Breast epithelium (tissue), 3 donors: ENCODE results near the gene NPS.

Experiments
- CTCF ChIP-seq, 3 donors: fragments of 450-650 bp; IDR thresholded peaks; one replicate each; pipeline ENCODE4 v1.5.1; 2016 to 2017; ENCODE audit warnings: antibody characterized with exemption in 3 of 3, mild to moderate bottlenecking in 3 of 3, moderate library complexity in 3 of 3
- POLR2A ChIP-seq: fragments of 450-650 bp; IDR thresholded peaks from one replicate; pipeline ENCODE4 v1.6.1; 2016; ENCODE audit warnings: antibody characterized with exemption, mild to moderate bottlenecking, moderate library complexity

DNA sequence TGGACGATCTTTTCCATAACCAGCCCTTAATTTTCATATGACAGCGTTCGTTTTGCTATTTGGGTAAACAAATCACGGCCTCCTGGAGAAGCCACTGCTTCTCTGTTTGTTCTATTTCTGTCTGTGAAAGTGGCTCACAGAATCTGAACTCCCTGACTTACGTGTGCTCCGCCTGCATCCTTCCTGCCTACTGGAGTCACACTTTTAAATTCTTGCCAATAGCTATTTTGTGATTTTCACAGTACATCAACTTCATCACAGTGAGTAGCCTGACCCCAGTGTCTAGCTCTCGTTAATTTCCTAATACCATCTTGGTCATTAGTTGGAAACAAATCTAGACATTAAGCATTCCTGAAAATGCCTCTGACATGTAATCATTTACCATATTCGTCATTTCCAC is 49.0 kb upstream of the NPS start:
- TF ChIP-seq CTCF (IDR thresholded peaks at IDR 0.05) (no peak), POLR2A (no peak)
